ENCODE measurements around the gene HYAL3. TPM values are rescaled to one million over a fixed set of nuclear protein-coding genes. Genes with fewer than 3 reads are reported as not detected.

HYAL3 gene
- total and polyA plus RNA-seq, 10 of the 15 experiments (the other 5 are each of a cell fraction or from before 2014, with no cell fraction given) = 0.37 to 4.2 (median 2.8) TPM

GRCh38 chr3:50304601-50305000 lies 5.4 kb upstream of the HYAL3 start:
- TF ChIP-seq, protein P1, sequence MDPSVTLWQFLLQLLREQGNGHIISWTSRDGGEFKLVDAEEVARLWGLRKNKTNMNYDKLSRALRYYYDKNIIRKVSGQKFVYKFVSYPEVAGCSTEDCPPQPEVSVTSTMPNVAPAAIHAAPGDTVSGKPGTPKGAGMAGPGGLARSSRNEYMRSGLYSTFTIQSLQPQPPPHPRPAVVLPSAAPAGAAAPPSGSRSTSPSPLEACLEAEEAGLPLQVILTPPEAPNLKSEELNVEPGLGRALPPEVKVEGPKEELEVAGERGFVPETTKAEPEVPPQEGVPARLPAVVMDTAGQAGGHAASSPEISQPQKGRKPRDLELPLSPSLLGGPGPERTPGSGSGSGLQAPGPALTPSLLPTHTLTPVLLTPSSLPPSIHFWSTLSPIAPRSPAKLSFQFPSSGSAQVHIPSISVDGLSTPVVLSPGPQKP (IDR thresholded peaks at IDR 0.05; ENCODE audit: low read depth, low read length) = no peak
- TF ChIP-seq RFX5 (IDR thresholded peaks at IDR 0.05; ENCODE audit: low read depth, low read length) (no peak), GATAD2B (conservative IDR thresholded peaks at IDR 0.05; ENCODE audit: low read depth) (no peak), E2F4 (IDR thresholded peaks at IDR 0.05; ENCODE audit: low read depth, low read length) (no peak), TCF3 (IDR thresholded peaks at IDR 0.05; ENCODE audit: borderline replicate concordance, insufficient read depth, low read depth, low read length) (no peak), KLF5 (IDR thresholded peaks at IDR 0.05; ENCODE audit: partially characterized antibody) (no peak), POLR2A (IDR thresholded peaks at IDR 0.05; ENCODE audit: low read depth, low read length) (no peak), TAF1 (IDR thresholded peaks at IDR 0.05; ENCODE audit: borderline replicate concordance, low read depth, low read length) (no peak), MXI1 (IDR thresholded peaks at IDR 0.05; ENCODE audit: low read depth, low read length) (no peak), DPF2 (IDR thresholded peaks at IDR 0.05) (no peak), MTA2 (IDR thresholded peaks at IDR 0.05; ENCODE audit: low read depth) (no peak), WRNIP1 (IDR thresholded peaks at IDR 0.05; ENCODE audit: borderline replicate concordance, low read depth, low read length) (no peak), RELB (IDR thresholded peaks at IDR 0.05; ENCODE audit: low read depth) (no peak), TCF7 (IDR thresholded peaks at IDR 0.05; ENCODE audit: borderline replicate concordance) (no peak), EED (IDR thresholded peaks at IDR 0.05; ENCODE audit: low read depth) (no peak), RELA (IDR thresholded peaks at IDR 0.05; ENCODE audit: borderline replicate concordance, partially characterized antibody) (no peak)
- TF ChIP-seq, protein P2, sequence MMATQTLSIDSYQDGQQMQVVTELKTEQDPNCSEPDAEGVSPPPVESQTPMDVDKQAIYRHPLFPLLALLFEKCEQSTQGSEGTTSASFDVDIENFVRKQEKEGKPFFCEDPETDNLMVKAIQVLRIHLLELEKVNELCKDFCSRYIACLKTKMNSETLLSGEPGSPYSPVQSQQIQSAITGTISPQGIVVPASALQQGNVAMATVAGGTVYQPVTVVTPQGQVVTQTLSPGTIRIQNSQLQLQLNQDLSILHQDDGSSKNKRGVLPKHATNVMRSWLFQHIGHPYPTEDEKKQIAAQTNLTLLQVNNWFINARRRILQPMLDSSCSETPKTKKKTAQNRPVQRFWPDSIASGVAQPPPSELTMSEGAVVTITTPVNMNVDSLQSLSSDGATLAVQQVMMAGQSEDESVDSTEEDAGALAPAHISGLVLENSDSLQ (IDR thresholded peaks at IDR 0.05) = no peak
- Histone ChIP-seq H4K20me1 (ENCODE audit: control insufficient read depth, insufficient read depth) (no peaks in the 10 kb centered on the region), H2AFZ (ENCODE audit: control insufficient read depth, low read depth, low read length) (no peak overlapping the region), H3K27ac (ENCODE audit: control insufficient read depth, insufficient read depth) (no peak overlapping the region), H3K36me3 (ENCODE audit: control insufficient read depth in 2 of 2, insufficient read depth in 2 of 2, low read length in 1 of 2) (no peaks in the 10 kb centered on the region), H3K4me1 (ENCODE audit: control insufficient read depth, insufficient read depth, low read length) (no peaks in the 10 kb centered on the region; the same call in 1 of the 2 replicates), H3K4me3 (no peak overlapping the region), H3K4me2 (ENCODE audit: control insufficient read depth, insufficient read depth) (no peak overlapping the region), H3K27me3 (replicated peaks in 1 of 2; ENCODE audit: control insufficient read depth in 2 of 2, insufficient read depth in 2 of 2, low read length in 1 of 2) (no peaks in the 10 kb centered on the region), H3K79me2 (ENCODE audit: control insufficient read depth, insufficient read depth, low read length) (0 out of 2 replicates have a peak, but pooled peaks cover 2% of the 10 kb centered on the region), H3K9me3 (replicated peaks; ENCODE audit: control insufficient read depth, insufficient read depth, low read length) (no peaks in the 10 kb centered on the region), H3K9ac (ENCODE audit: control insufficient read depth, insufficient read depth, low read length) (no peak overlapping the region)
- ChIA-PET SMC1A (ENCODE audit: uncharacterized antibody, unreplicated experiment) (interaction anchor here (0.6 kb wide), 1 partner anchor 70 kb away, joined by 3 read pairs; no protein-coding TSS in a partner anchor), CTCF (interaction anchor here (2.1 kb wide), 1 partner anchor 19 kb away, joined by 11 read pairs; no protein-coding TSS in a partner anchor), POLR2A (no interaction called here), RAD21 (ENCODE audit: unreplicated experiment) (no interaction called here)
- DNase-seq (ENCODE audit: low read depth, low spot score) = no peak
- in situ Hi-C loops (cut with MboI) = no loop called here
- no TSS peak for BruUV-seq (replicated peaks)
- intact Hi-C loops (cut with micrococcal nuclease; ENCODE audit: unreplicated experiment) = no loop called here
- no peak for ATAC-seq
- FAIRE-seq = no peak

Data from GM12878 (cell line).